ENCODE measurements around the gene ALK. TPM values are rescaled to one million over a fixed set of nuclear protein-coding genes. Genes with fewer than 3 reads are reported as not detected.

Gene ALK
- polyA plus RNA-seq, 3 donors: not detected

GRCh38 chr2:29580223-29580622 is 341.2 kb downstream of the ALK start:
- Histone ChIP-seq H3K9me3 (replicated peaks in 1 of 2; ENCODE audit: control insufficient read depth in 1 of 2, insufficient read depth in 1 of 2, low read length in 2 of 2) (no peaks in the 10 kb centered on the region), H3K79me2 (ENCODE audit: insufficient read depth, low read length) (no peaks in the 10 kb centered on the region), H3K36me3 (replicated peaks in 1 of 2; ENCODE audit: control insufficient read depth in 1 of 2, insufficient read depth in 2 of 2, low read length in 2 of 2) (no peaks in the 10 kb centered on the region), H4K20me1 (ENCODE audit: insufficient read depth, low read length) (no peaks in the 10 kb centered on the region), H3K27ac (ENCODE audit: low read depth in 1 of 2, low read length in 2 of 2) (no peak overlapping the region), H2AFZ (ENCODE audit: insufficient read depth, low read depth, low read length, poor library complexity, severe bottlenecking) (no peak overlapping the region), H3K4me1 (ENCODE audit: control insufficient read depth in 1 of 2, insufficient read depth in 2 of 2, low read length in 2 of 2) (no peaks in the 10 kb centered on the region), H3K4me3 (replicated peaks in 1 of 3; ENCODE audit: low read depth in 2 of 3, low read length in 3 of 3) (no peak overlapping the region), H3K4me2 (replicated peaks; ENCODE audit: extremely low read depth, low read length, poor library complexity, severe bottlenecking) (no peak overlapping the region), H3K27me3 (ENCODE audit: control insufficient read depth in 2 of 2, insufficient read depth in 2 of 2, low read length in 2 of 2) (no peaks in the 10 kb centered on the region), H3K9ac (ENCODE audit: insufficient read depth, low read length, poor library complexity, severe bottlenecking) (no peak overlapping the region)
- DNase-seq: no peak
- no peaks in the 10 kb centered on the region for H3K36me3 Mint-ChIP-seq
- no peak overlapping the region for H3K4me3 Mint-ChIP-seq
- peak overlapping the region in 1 of 7 donors; percentile 3 for H3K27ac Mint-ChIP-seq
- H3K9me3 Mint-ChIP-seq: no peaks in the 10 kb centered on the region
- H3K27me3 Mint-ChIP-seq (ENCODE audit: low read depth in 3 of 3): peaks cover 2% of the 10 kb centered on the region in 3 donors
- H3K4me1 Mint-ChIP-seq: no peaks in the 10 kb centered on the region
- TF ChIP-seq CTCF (IDR thresholded peaks at IDR 0.05): no peak
- intact Hi-C loops (cut with micrococcal nuclease): no loop called here
- WGBS (ENCODE audit: insufficient coverage): 96% methylated on average over 10 of the region's 11 CpGs

- Histone ChIP-seq H3K4me1 (ENCODE audit: control insufficient read depth in 1 of 2, insufficient read depth in 2 of 2, low read length in 2 of 2) (no peaks in the 10 kb centered on the region), H3K27me3 (ENCODE audit: control insufficient read depth in 2 of 2, insufficient read depth in 2 of 2, low read length in 2 of 2) (no peaks in the 10 kb centered on the region), H2AFZ (ENCODE audit: insufficient read depth, low read depth, low read length, poor library complexity, severe bottlenecking) (no peak overlapping the region), H4K20me1 (ENCODE audit: insufficient read depth, low read length) (no peaks in the 10 kb centered on the region), H3K36me3 (replicated peaks in 1 of 2; ENCODE audit: control insufficient read depth in 1 of 2, insufficient read depth in 2 of 2, low read length in 2 of 2) (no peaks in the 10 kb centered on the region), H3K4me3 (replicated peaks in 1 of 3; ENCODE audit: low read depth in 2 of 3, low read length in 3 of 3) (no peak overlapping the region), H3K4me2 (replicated peaks; ENCODE audit: extremely low read depth, low read length, poor library complexity, severe bottlenecking) (no peak overlapping the region), H3K9ac (ENCODE audit: insufficient read depth, low read length, poor library complexity, severe bottlenecking) (no peak overlapping the region), H3K27ac (ENCODE audit: low read depth in 1 of 2, low read length in 2 of 2) (no peak overlapping the region), H3K79me2 (ENCODE audit: insufficient read depth, low read length) (no peaks in the 10 kb centered on the region), H3K9me3 (replicated peaks in 1 of 2; ENCODE audit: control insufficient read depth in 1 of 2, insufficient read depth in 1 of 2, low read length in 2 of 2) (no peaks in the 10 kb centered on the region)
- H3K27ac Mint-ChIP-seq: no peak overlapping the region
- no peaks in the 10 kb centered on the region for H3K4me1 Mint-ChIP-seq
- 85% methylated on average over 3 of the region's 8 CpGs for WGBS (ENCODE audit: insufficient coverage)
- no peak for TF ChIP-seq CTCF (IDR thresholded peaks at IDR 0.05)
- no peaks in the 10 kb centered on the region for H3K36me3 Mint-ChIP-seq
- peaks cover 2% of the 10 kb centered on the region in 3 donors for H3K27me3 Mint-ChIP-seq (ENCODE audit: low read depth in 3 of 3)
- H3K9me3 Mint-ChIP-seq: no peaks in the 10 kb centered on the region
- intact Hi-C loops (cut with micrococcal nuclease): no loop called here
- DNase-seq: no peak
- H3K4me3 Mint-ChIP-seq: no peak overlapping the region
These were observed 341.8 kb downstream of the ALK start for GRCh38 chr2:29579495-29580169.

Measured in CD14-positive monocyte (primary cell).